Activated T-helper 1 cell treated with anti-CD3 and anti-CD28 coated beads, Interleukin-12 subunit alpha, Interleukin-12 subunit beta, Interleukin-2, Interleukin-4 antibody, amounts not matched to agents 30 ng/mL and 10 ng/mL and 1 ng/mL, durations not matched to agents 14 hours and 24 hours and 36 hours (primary cell): ENCODE measurements around the gene PIAS1. TPM values are rescaled to one million over a fixed set of nuclear protein-coding genes. Genes with fewer than 3 reads are reported as not detected.

ENCODE experiments used
- DNase-seq: peaks from one replicate; pipeline ENCODE4 v3.0.0; 2021; ENCODE audit warnings: low spot score
- H3K27ac Mint-ChIP-seq: one replicate; pipeline ENCODE4 v1.8.0; 2021; ENCODE audit warnings: mild to moderate bottlenecking, mixed read lengths
- H3K27me3 Mint-ChIP-seq: one replicate; pipeline ENCODE4 v1.8.0; 2022; ENCODE audit warnings: mild to moderate bottlenecking, moderate library complexity, mixed read lengths; ENCODE audit not compliant: insufficient read depth
- H3K36me3 Mint-ChIP-seq: one replicate; pipeline ENCODE4 v1.8.0; 2021; ENCODE audit warnings: low read depth, mixed read lengths
- H3K4me1 Mint-ChIP-seq: one replicate; pipeline ENCODE4 v1.8.0; 2021; ENCODE audit warnings: low read depth, mixed read lengths
- H3K4me3 Mint-ChIP-seq: one replicate; pipeline ENCODE4 v1.8.0; 2021; ENCODE audit warnings: mild to moderate bottlenecking, moderate library complexity, mixed read lengths
- H3K9me3 Mint-ChIP-seq: one replicate; pipeline ENCODE4 v1.8.0; 2021; ENCODE audit warnings: mixed read lengths
- intact Hi-C: fragments of 100-400 bp; cut with micrococcal nuclease; formaldehyde crosslinking; loops from one replicate; pipeline ENCODE4 v1.15.1; 2024
- total RNA-seq: library from RNA; stranded (reverse); gene quantifications from 2 replicates; pipeline ENCODE4 v1.2.3, GENCODE V29; 2022

The PIAS1 gene
- total RNA-seq, 1 donor from 2014 or later, result 26.8 TPM

DNA sequence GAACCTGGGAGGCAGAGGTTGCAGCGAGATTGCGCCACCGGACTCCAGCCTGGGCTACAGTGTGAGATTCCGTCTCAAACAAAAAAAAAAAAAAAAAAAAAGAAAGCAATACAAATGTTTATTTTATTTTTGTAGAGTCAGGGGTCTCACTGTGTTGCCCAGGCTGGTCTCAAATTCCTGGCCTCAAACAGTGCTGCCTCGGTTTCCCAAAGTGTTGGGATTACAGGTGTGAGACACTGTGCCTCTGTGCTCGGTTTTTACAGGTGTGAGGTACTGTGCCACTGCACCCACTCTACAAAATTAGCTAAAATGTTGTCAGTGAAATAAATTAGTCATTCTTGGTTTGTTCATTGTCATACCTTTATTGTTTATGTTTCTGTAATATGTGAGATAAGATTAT is 5.5 kb downstream of the PIAS1 start:
- no peak overlapping the region for H3K27ac Mint-ChIP-seq
- no peak overlapping the region for H3K4me3 Mint-ChIP-seq
- DNase-seq, result no peak
- peaks cover 48% of the 10 kb centered on the region for H3K4me1 Mint-ChIP-seq
- intact Hi-C loops, result loop anchor here (10.0 kb wide), 4 partner anchors 535 to 1355 kb away; partner anchors contain the start of genes AAGAB, C15orf61, IQCH and KIF23
- H3K36me3 Mint-ChIP-seq, result peaks cover 5% of the 10 kb centered on the region
- no peaks in the 10 kb centered on the region for H3K9me3 Mint-ChIP-seq
- H3K27me3 Mint-ChIP-seq, result no peaks in the 10 kb centered on the region

DNA sequence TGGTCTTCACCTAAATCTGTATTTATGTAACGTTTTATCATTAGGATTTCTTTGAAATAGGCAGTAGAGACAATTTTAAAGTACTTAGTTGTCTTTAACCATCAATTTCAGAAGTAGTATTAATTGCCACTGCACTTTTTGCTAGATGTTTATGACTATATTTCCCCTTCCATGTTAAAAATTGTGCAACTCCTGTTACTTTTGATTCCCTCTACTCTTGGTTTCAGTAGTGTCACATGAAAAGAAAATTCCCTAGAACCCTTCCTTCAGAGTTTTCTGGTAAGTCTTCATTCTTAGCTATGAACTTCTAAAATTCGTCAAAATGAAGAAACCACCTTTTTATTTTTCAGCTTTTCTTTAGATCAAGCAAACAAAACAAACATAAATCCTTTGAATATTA is 7.1 kb downstream of the PIAS1 start:
- H3K27me3 Mint-ChIP-seq, result no peaks in the 10 kb centered on the region
- H3K36me3 Mint-ChIP-seq, result peaks cover 5% of the 10 kb centered on the region
- intact Hi-C loops, result no loop called here
- no peaks in the 10 kb centered on the region for H3K9me3 Mint-ChIP-seq
- peaks cover 37% of the 10 kb centered on the region for H3K4me1 Mint-ChIP-seq
- no peak overlapping the region for H3K4me3 Mint-ChIP-seq
- DNase-seq, result no peak
- H3K27ac Mint-ChIP-seq, result no peak overlapping the region

DNA sequence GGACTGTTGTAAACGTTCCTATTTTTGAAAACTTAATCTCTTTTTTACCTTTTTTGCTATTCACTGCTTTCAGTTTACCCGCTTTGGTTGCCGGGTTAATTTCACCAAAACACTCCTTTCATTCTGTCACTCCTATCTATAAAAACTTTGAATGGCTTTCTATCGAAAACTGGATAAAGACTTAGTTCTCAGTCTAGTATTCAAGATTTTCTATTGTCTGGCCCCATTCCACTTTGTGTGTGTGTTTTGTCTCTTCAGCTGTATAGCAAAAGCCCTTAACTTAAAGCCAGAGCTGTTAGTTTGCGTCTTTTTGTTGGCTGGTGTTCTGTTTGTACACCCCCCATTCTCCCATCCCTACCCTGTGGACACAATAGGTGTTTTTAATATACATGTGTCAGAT is 7.5 kb downstream of the PIAS1 start:
- H3K4me1 Mint-ChIP-seq, result peaks cover 33% of the 10 kb centered on the region
- H3K27ac Mint-ChIP-seq, result no peak overlapping the region
- no peak for DNase-seq
- H3K27me3 Mint-ChIP-seq, result no peaks in the 10 kb centered on the region
- peaks cover 5% of the 10 kb centered on the region for H3K36me3 Mint-ChIP-seq
- no peak overlapping the region for H3K4me3 Mint-ChIP-seq
- H3K9me3 Mint-ChIP-seq, result no peaks in the 10 kb centered on the region
- intact Hi-C loops, result no loop called here

GRCh38 chr15:68062214-68062613 is 8.1 kb downstream of the PIAS1 start:
- intact Hi-C loops, result no loop called here
- H3K27me3 Mint-ChIP-seq, result no peaks in the 10 kb centered on the region
- peaks cover 5% of the 10 kb centered on the region for H3K36me3 Mint-ChIP-seq
- no peaks in the 10 kb centered on the region for H3K9me3 Mint-ChIP-seq
- DNase-seq, result no peak
- H3K4me1 Mint-ChIP-seq, result peaks cover 27% of the 10 kb centered on the region
- no peak overlapping the region for H3K27ac Mint-ChIP-seq
- no peak overlapping the region for H3K4me3 Mint-ChIP-seq

DNA sequence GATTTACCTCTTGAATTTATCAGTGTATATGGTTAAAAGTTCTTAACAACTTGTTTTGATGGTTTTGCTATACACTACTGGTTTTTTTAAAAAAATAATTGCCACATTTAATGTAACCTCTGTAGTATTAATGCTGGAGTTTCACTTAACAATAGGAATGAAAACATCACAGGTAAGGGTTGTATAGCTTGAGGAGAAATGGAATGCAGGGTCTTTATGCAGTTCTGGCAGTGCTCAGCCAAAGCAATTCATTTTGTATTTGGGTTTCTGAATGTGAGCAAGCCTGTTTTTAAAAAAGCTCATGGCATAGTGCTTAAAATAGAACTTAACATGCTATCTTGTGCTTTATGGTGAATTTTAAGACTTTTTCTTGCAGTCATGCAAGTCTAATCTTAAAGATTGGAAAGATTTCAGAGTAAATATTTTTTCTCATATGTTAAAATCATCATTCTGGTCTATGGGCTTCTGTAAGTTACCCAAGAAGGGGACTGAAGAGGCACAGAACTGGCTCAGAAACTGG is 8.9 kb downstream of the PIAS1 start:
- Mint-ChIP-seq H3K4me3 (no peak overlapping the region), H3K27me3 (no peaks in the 10 kb centered on the region), H3K27ac (no peak overlapping the region), H3K36me3 (peaks cover 7% of the 10 kb centered on the region), H3K9me3 (no peaks in the 10 kb centered on the region), H3K4me1 (peaks cover 20% of the 10 kb centered on the region)
- DNase-seq, result no peak
- intact Hi-C loops, result no loop called here

GRCh38 chr15:68063606-68064005 is 9.5 kb downstream of the PIAS1 start:
- intact Hi-C loops, result no loop called here
- no peak for DNase-seq
- H3K9me3 Mint-ChIP-seq, result no peaks in the 10 kb centered on the region
- no peaks in the 10 kb centered on the region for H3K27me3 Mint-ChIP-seq
- peaks cover 7% of the 10 kb centered on the region for H3K36me3 Mint-ChIP-seq
- H3K27ac Mint-ChIP-seq, result no peak overlapping the region
- H3K4me3 Mint-ChIP-seq, result no peak overlapping the region
- H3K4me1 Mint-ChIP-seq, result peaks cover 15% of the 10 kb centered on the region

- Mint-ChIP-seq H3K4me3 (no peak overlapping the region), H3K27me3 (no peaks in the 10 kb centered on the region), H3K36me3 (peaks cover 2% of the 10 kb centered on the region), H3K9me3 (no peaks in the 10 kb centered on the region), H3K4me1 (peaks cover 30% of the 10 kb centered on the region), H3K27ac (peak overlapping the region; percentile 9)
- intact Hi-C loops, result no loop called here
- DNase-seq, result no peak
Observed at GRCh38 chr15:68073576-68074288, 19.6 kb downstream of the PIAS1 start.

- no peak overlapping the region for H3K4me3 Mint-ChIP-seq
- no peak for DNase-seq
- no peak overlapping the region for H3K27ac Mint-ChIP-seq
- H3K36me3 Mint-ChIP-seq, result no peaks in the 10 kb centered on the region
- intact Hi-C loops, result no loop called here
- no peaks in the 10 kb centered on the region for H3K9me3 Mint-ChIP-seq
- peaks cover 25% of the 10 kb centered on the region for H3K4me1 Mint-ChIP-seq
- H3K27me3 Mint-ChIP-seq, result no peaks in the 10 kb centered on the region
Observed at GRCh38 chr15:68075764-68076385, 21.8 kb downstream of the PIAS1 start.

- H3K36me3 Mint-ChIP-seq, result peaks cover 2% of the 10 kb centered on the region
- H3K27me3 Mint-ChIP-seq, result no peaks in the 10 kb centered on the region
- H3K4me3 Mint-ChIP-seq, result no peak overlapping the region
- no peak overlapping the region for H3K27ac Mint-ChIP-seq
- DNase-seq, result no peak
- no peaks in the 10 kb centered on the region for H3K9me3 Mint-ChIP-seq
- intact Hi-C loops, result no loop called here
- peaks cover 32% of the 10 kb centered on the region for H3K4me1 Mint-ChIP-seq
Observed at GRCh38 chr15:68078365-68078764, 24.2 kb downstream of the PIAS1 start.

GRCh38 chr15:68080334-68080733 is 26.2 kb downstream of the PIAS1 start:
- peaks cover 37% of the 10 kb centered on the region for H3K4me1 Mint-ChIP-seq

GRCh38 chr15:68080783-68081182 is 26.7 kb downstream of the PIAS1 start:
- H3K36me3 Mint-ChIP-seq, result peaks cover 2% of the 10 kb centered on the region
- no peak overlapping the region for H3K4me3 Mint-ChIP-seq
- no peaks in the 10 kb centered on the region for H3K9me3 Mint-ChIP-seq
- no peak overlapping the region for H3K27ac Mint-ChIP-seq
- H3K4me1 Mint-ChIP-seq, result peaks cover 37% of the 10 kb centered on the region
- intact Hi-C loops, result no loop called here
- no peak for DNase-seq
- H3K27me3 Mint-ChIP-seq, result no peaks in the 10 kb centered on the region

More at GRCh38 chr15:68080334-68080733, 26.2 kb downstream of the PIAS1 start:
- no peaks in the 10 kb centered on the region for H3K9me3 Mint-ChIP-seq
- H3K27ac Mint-ChIP-seq, result no peak overlapping the region
- H3K4me3 Mint-ChIP-seq, result no peak overlapping the region
- H3K36me3 Mint-ChIP-seq, result peaks cover 2% of the 10 kb centered on the region
- no peak for DNase-seq
- H3K27me3 Mint-ChIP-seq, result no peaks in the 10 kb centered on the region
- intact Hi-C loops, result no loop called here

- no peak overlapping the region for H3K27ac Mint-ChIP-seq
- DNase-seq, result no peak
- H3K36me3 Mint-ChIP-seq, result peaks cover 6% of the 10 kb centered on the region
- H3K4me3 Mint-ChIP-seq, result no peak overlapping the region
- H3K4me1 Mint-ChIP-seq, result peaks cover 31% of the 10 kb centered on the region
- H3K9me3 Mint-ChIP-seq, result no peaks in the 10 kb centered on the region
- intact Hi-C loops, result no loop called here
- H3K27me3 Mint-ChIP-seq, result no peaks in the 10 kb centered on the region
Observed at GRCh38 chr15:68081869-68082505, 27.9 kb downstream of the PIAS1 start.

GRCh38 chr15:68082735-68083134 is 28.6 kb downstream of the PIAS1 start:
- intact Hi-C loops, result no loop called here
- Mint-ChIP-seq H3K4me1 (peaks cover 31% of the 10 kb centered on the region), H3K27ac (no peak overlapping the region), H3K4me3 (no peak overlapping the region), H3K36me3 (peaks cover 8% of the 10 kb centered on the region), H3K27me3 (no peaks in the 10 kb centered on the region), H3K9me3 (no peaks in the 10 kb centered on the region)
- DNase-seq, result no peak
